GM21360 (cell line): ENCODE measurements around the gene C6orf120.

Experiments used
- ATAC-seq: cut with Tn5 transposase; IDR thresholded peaks from one replicate; pipeline ENCODE4 v1.9.1; 2021; ENCODE audit warnings: mild to moderate bottlenecking, moderate library complexity; ENCODE audit not compliant: unreplicated experiment

C6orf120 gene

DNA sequence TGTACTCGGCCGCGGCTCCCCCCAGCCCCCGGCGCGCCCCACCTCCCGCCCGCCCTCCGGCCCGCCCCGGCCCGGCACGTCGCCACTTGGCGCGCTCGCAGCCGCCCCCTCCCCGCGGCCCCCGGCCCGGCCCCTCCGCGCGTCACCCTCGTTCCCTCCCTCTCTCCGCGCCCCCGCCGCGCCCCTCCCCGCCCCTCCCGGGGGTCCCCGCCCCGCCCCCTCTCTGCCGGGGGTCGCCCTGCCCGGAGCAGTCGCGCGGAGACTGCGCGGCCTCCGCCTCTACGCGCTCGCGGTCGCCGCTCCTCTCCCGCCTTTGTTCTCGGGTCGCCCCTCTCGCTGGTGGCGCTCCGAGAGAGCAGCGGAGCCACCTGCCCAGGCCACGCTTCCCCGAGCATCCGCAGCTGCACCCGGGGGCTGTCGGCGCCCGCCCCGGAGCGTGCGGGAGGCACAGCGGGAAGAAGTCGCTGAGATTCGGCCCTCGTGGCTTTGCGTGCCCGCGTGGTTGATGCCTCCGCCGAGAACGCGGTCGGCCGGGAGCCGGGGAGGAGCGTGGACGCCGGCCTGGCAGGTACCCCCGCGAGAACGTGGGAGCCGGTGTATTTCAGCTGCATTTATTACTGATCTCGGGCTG lies 22.7 kb downstream of the C6orf120 start, which contains the start of gene PHF10:
Gene PHF10 (minus strand): TSS at position 7 of the 631 bp plus-strand sequence. CDS start 569 bp downstream, outside the sequence.
- ATAC-seq: peak; percentile 44

GRCh38 chr6:169725125-169726048 lies 23.5 kb downstream of the C6orf120 start:
- no peak for ATAC-seq

DNA sequence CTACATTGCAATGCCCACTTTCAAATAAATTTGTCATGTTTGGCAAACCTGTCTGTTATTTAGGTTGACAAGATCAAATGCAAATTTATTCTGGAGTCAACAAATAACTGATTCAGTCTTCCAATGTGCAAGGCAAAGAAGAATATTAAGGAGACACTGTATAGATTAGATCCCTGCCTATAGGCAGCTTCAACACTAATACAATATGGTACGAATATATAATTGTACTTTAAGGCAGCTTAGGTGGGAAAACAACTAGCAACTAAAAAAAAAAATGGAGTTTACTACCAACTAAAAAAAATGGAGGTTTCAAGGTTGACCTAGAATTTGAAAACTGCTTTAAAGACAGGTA lies 24.1 kb downstream of the C6orf120 start:
- ATAC-seq: no peak

DNA sequence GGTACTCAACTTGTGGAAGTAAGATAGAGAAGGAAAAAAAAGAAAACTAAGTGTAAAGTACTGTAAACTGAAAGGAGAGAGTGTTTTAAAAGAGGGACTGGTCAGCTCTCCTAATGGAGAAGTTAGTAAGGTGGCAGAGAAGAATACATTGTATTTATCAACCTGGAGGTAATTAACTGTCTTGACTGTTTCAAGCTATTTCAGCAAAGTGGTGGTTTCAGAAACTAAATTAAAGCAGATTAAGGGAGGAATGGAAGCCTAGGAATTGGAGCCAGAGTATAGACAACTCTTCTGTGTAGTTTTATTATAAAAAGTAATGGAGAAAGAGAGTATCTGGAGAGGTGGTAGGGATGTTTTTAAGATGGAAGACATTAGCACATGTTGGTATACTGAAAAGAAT lies 25.0 kb downstream of the C6orf120 start:
- ATAC-seq: no peak

GRCh38 chr6:169729961-169730360 lies 28.0 kb downstream of the C6orf120 start:
- ATAC-seq: no peak

- ATAC-seq: no peak
Measured at GRCh38 chr6:169738204-169738975, 36.5 kb downstream of the C6orf120 start.

DNA sequence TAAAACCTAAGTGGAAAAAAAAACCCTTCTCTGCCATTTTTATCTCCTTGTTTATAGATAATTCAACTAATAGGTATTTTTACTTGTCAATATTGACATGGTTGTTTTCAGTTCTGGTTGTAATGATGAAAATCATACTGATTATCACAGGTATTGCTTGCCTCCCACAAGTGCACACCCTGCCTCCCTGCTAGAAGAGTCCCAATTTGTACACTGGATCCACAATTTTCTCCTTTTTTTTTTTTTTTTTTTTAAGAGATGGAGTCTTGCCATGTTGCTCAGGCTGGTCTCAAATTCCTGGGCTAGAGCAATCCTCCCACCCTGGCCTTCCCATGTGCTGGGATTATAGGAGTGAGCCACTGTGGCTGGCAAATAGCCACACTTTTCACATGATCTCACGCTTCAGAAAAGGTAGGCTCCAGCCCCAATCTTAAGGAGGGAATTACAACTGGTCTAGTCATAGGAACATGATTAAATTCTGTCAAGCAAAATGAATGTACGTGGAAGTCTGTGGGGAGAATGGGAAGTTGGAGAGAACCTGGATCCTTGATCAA lies 37.1 kb downstream of the C6orf120 start:
- ATAC-seq: no peak

GRCh38 chr6:169741344-169741743 lies 39.4 kb downstream of the C6orf120 start:
- ATAC-seq: no peak

DNA sequence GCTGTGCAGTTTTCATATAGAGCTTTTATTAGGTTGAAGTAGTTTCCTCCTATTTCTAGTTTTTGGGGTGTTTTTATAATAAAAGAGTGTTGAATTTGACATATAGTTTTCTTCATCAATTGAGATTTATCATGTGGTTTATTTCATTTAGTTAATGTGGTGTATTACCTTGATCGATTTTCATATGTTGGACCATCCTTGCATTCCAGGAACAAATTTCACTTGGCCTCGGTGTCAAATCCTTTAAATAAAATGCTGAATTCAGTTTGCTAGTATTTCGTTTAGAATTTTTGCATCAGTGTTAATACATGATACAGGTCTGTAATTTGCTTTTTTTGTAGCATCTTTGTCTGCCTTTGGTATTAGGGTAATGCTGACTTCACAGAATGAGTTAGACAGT lies 43.5 kb downstream of the C6orf120 start:
- no peak for ATAC-seq

GRCh38 chr6:169746556-169746955 lies 44.6 kb downstream of the C6orf120 start:
- no peak for ATAC-seq

DNA sequence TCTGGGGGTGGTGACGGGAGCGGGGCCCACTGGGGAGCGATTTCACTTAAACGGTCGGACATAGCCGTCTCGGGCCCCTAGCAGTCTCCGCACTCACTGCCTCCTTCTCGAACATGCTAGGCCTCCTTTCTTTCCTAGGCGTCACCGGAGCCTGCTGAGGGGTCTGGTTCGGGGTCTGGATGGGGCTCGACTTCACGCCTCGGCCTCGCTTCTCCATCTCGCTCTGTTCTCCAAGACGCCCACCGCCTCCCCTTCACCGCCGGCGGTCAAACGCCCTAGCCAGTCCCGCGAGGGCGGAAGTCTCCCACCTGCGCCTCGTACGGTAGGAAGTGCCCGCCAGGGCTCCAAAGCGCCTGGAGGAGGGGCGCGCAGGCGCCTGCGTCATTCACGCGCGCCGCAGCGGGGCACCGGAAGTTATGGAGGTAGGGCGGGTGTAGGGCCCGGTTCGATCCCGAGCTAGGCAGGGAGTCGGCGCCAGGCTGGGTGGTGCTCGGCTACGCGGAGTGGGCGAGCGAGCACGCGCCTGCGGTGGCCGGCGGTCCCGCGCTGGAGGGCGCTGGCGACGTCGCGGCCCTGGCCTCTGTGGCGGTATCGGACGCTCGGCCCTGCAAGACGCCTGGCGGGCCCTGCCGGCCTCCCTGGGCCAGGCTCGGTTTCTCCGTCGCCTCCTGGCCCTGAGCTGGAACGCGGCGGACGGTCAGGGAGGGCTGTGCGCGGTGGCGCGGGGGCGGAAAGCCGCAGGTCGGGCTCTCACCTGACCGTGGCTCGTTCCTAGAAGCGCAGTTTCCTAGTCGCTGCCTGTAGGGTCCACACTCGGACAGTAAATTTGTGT lies 49.5 kb downstream of the C6orf120 start, which contains the start of the genes DYNLT2 and ERMARD:
Gene DYNLT2 (minus strand): TSS at position 331 of the 832 bp plus-strand sequence. CDS start 114 bp downstream, at position 217.
Gene ERMARD (plus strand): TSS at position 381 of the 832 bp plus-strand sequence. CDS start 36 bp downstream, at position 417.
- ATAC-seq: peak; percentile 95

GRCh38 chr6:169752074-169752623 lies 50.2 kb downstream of the C6orf120 start:
- no peak for ATAC-seq
